ENCODE data around the gene S100A1.
A peak's percentile ranks its signal among the peaks of the same experiment; 100 is the strongest.
"Not testable (repeated sequence)": the region's sequence is repeated elsewhere in the genome, so short reads cannot be mapped to it uniquely, and the experiment has no call there.

The S100A1 gene

GRCh38 chr1:153627715-153628626 is at the start of gene S100A1:
S100A1 (plus strand) TSS chr1:153628434; CDS start chr1:153630522, 2,088 bp downstream.
- no peak for DNase-seq (ENCODE audit: low read depth, low spot score)

- no peak for DNase-seq (ENCODE audit: low read depth, low spot score)
Observed at GRCh38 chr1:153578490-153578889, 49.7 kb upstream of the S100A1 start.

GRCh38 chr1:153578936-153579335 is 49.3 kb upstream of the S100A1 start:
- no peak for DNase-seq (ENCODE audit: low read depth, low spot score)

GRCh38 chr1:153582836-153583235 is 45.4 kb upstream of the S100A1 start:
- DNase-seq (ENCODE audit: low read depth, low spot score) = not testable (repeated sequence)

- not testable (repeated sequence) for DNase-seq (ENCODE audit: low read depth, low spot score)
Observed at GRCh38 chr1:153583514-153583913, 44.7 kb upstream of the S100A1 start.

- no peak for DNase-seq (ENCODE audit: low read depth, low spot score)
Observed at GRCh38 chr1:153583976-153584375, 44.3 kb upstream of the S100A1 start.

GRCh38 chr1:153585006-153585405 is 43.2 kb upstream of the S100A1 start:
- DNase-seq (ENCODE audit: low read depth, low spot score) = no peak

GRCh38 chr1:153586347-153586746 is 41.9 kb upstream of the S100A1 start:
- DNase-seq (ENCODE audit: low read depth, low spot score) = no peak

GRCh38 chr1:153587314-153587713 is 40.9 kb upstream of the S100A1 start:
- DNase-seq (ENCODE audit: low read depth, low spot score) = no peak

- not testable (repeated sequence) for DNase-seq (ENCODE audit: low read depth, low spot score)
Observed at GRCh38 chr1:153588033-153588432, 40.2 kb upstream of the S100A1 start.

GRCh38 chr1:153588482-153588881 is 39.8 kb upstream of the S100A1 start:
- DNase-seq (ENCODE audit: low read depth, low spot score) = no peak

GRCh38 chr1:153592748-153593147 is 35.5 kb upstream of the S100A1 start:
- no peak for DNase-seq (ENCODE audit: low read depth, low spot score)

GRCh38 chr1:153597206-153597605 is 31.0 kb upstream of the S100A1 start:
- DNase-seq (ENCODE audit: low read depth, low spot score) = no peak

- no peak for DNase-seq (ENCODE audit: low read depth, low spot score)
Observed at GRCh38 chr1:153598309-153599172, 29.7 kb upstream of the S100A1 start.

GRCh38 chr1:153599847-153600246 is 28.4 kb upstream of the S100A1 start:
- DNase-seq (ENCODE audit: low read depth, low spot score) = no peak

- DNase-seq (ENCODE audit: low read depth, low spot score) = no peak
Observed at GRCh38 chr1:153602749-153603148, 25.5 kb upstream of the S100A1 start.

GRCh38 chr1:153606194-153606593 is 22.0 kb upstream of the S100A1 start:
- no peak for DNase-seq (ENCODE audit: low read depth, low spot score)

- no peak for DNase-seq (ENCODE audit: low read depth, low spot score)
Observed at GRCh38 chr1:153607381-153607780, 20.9 kb upstream of the S100A1 start.

GRCh38 chr1:153608089-153608682 is 20.0 kb upstream of the S100A1 start:
- no peak for DNase-seq (ENCODE audit: low read depth, low spot score)

GRCh38 chr1:153608742-153609584 is 19.3 kb upstream of the S100A1 start:
- DNase-seq (ENCODE audit: low read depth, low spot score) = peak; percentile 64

GRCh38 chr1:153609585-153609907 is 18.7 kb upstream of the S100A1 start:
- no peak for DNase-seq (ENCODE audit: low read depth, low spot score)

All from smooth muscle cell of the brain vasculature (primary cell).